HepG2 (cell line): ENCODE data around the gene SPINK8. TPM values are rescaled to one million over a fixed set of nuclear protein-coding genes. Genes with fewer than 3 reads are reported as not detected.

ENCODE experiments used
- ATAC-seq: fragments of 200-7000 bp; cut with Tn5 transposase; 3 replicates; pipeline ENCODE4 v1.9.1; 2020; ENCODE audit warnings: mild to moderate bottlenecking, moderate library complexity
- BruUV-seq: library from RNA; stranded (reverse); fragments of 400-500 nt; replicated peaks from 2 replicates; lab custom pipeline; 2021; lab: Mats Ljungman, UMichigan
- CTCF ChIA-PET: fragments of 300-600 bp; formaldehyde crosslinking; extraction: SDS; loops from one replicate; lab custom pipeline; 2021; ENCODE audit warnings: low total read pairs, inconsistent platforms, low intra/inter-chr PET ratio; lab: Yijun Ruan, JAX
- POLR2A ChIA-PET: fragments of 350-600 bp; sonication (Branson Sonifier 250); formaldehyde crosslinking; loops from one replicate; lab custom pipeline; 2020; ENCODE audit warnings: antibody characterized with exemption, inconsistent platforms; lab: Yijun Ruan, JAX
- DNase-seq: peaks from one replicate; pipeline ENCODE4 v3.0.0-alpha.2; 2015; ENCODE audit warnings: low spot score
- FAIRE-seq: peaks from 3 replicates; lab custom pipeline; 2011; peaks lifted over from hg19 to GRCh38; lab: Jason Lieb, UNC
- H2AFZ ChIP-seq: one replicate; pipeline ENCODE4 v1.6.1; 2011; ENCODE audit warnings: low read length, inconsistent platforms
- H3K27ac ChIP-seq: fragments of 300-600 bp; 3 replicates; pipeline ENCODE4 v1.8.0; 2011; ENCODE audit warnings: mixed run types, mild to moderate bottlenecking, mixed read lengths, low read length, inconsistent platforms; ENCODE audit not compliant: insufficient read depth; ENCODE audit errors: extremely low read length
- H3K27me3 ChIP-seq, 2 experiments: fragments of 200-600 bp in 1 of 2; 2 replicates in 1 of 2; 3 replicates in 1 of 2; pipeline versions ENCODE4 v1.6.0 to v1.8.0; 2011; ENCODE audit warnings: low read length in 2 of 2, mild to moderate bottlenecking in 2 of 2, moderate library complexity in 2 of 2, inconsistent platforms in 1 of 2; ENCODE audit not compliant: insufficient read depth in 2 of 2, control insufficient read depth in 1 of 2
- H3K36me3 ChIP-seq, 2 experiments: fragments of 200-600 bp in 1 of 2; replicated peaks in 1 of 2; 2 replicates in 1 of 2; 3 replicates in 1 of 2; pipeline versions ENCODE4 v1.5.1 to v1.8.0; 2011; ENCODE audit warnings: low read length in 2 of 2, inconsistent platforms in 1 of 2; ENCODE audit not compliant: insufficient read depth in 2 of 2, control insufficient read depth in 1 of 2
- H3K4me1 ChIP-seq: 2 replicates; pipeline ENCODE4 v1.5.1; 2012; ENCODE audit warnings: low read length, inconsistent platforms; ENCODE audit not compliant: insufficient read depth
- H3K4me2 ChIP-seq: 2 replicates; pipeline ENCODE4 v1.6.0; 2011; ENCODE audit warnings: low read depth, low read length, inconsistent platforms
- H3K4me3 ChIP-seq, 3 experiments: fragments of 200-600 bp in 1 of 3; sonication (generic), shearing (Covaris generic) in 1 of 3; replicated peaks in 1 of 3; 2 replicates each; pipeline ENCODE4 v1.5.1; 2011 to 2016; ENCODE audit warnings: low read length in 3 of 3, inconsistent platforms in 2 of 3, low read depth in 2 of 3, mild to moderate bottlenecking in 2 of 3, control low read depth in 1 of 3, mixed read lengths in 1 of 3; ENCODE audit not compliant: insufficient read depth in 1 of 3
- H3K79me2 ChIP-seq: one replicate; pipeline ENCODE4 v1.6.1; 2011; ENCODE audit warnings: low read length, inconsistent platforms; ENCODE audit not compliant: insufficient read depth
- H3K9ac ChIP-seq: 2 replicates; pipeline ENCODE4 v1.6.0; 2011; ENCODE audit warnings: mild to moderate bottlenecking, low read depth, low read length, inconsistent platforms; ENCODE audit not compliant: insufficient read depth
- H3K9me3 ChIP-seq: 2 replicates; pipeline ENCODE4 v1.5.1; 2012; ENCODE audit warnings: mild to moderate bottlenecking, low read length
- H4K20me1 ChIP-seq: 2 replicates; pipeline ENCODE4 v1.6.0; 2011; ENCODE audit warnings: inconsistent platforms, mild to moderate bottlenecking, low read length, moderate library complexity; ENCODE audit not compliant: insufficient read depth
- CREB1 ChIP-seq, 2 experiments: fragments of 450-650 bp in 1 of 2; IDR thresholded peaks; 2 replicates each; pipeline ENCODE4 v1.6.1; 2016 to 2017; ENCODE audit warnings: control low read depth in 1 of 2, mild to moderate bottlenecking in 1 of 2, missing compliant biosample characterization in 1 of 2, missing genetic modification characterization in 1 of 2
- ELF4 ChIP-seq: sonication (generic); formaldehyde crosslinking; IDR thresholded peaks from 2 replicates; pipeline ENCODE4 v1.5.0; 2020; ENCODE audit warnings: missing genetic modification reagents, mild to moderate bottlenecking, moderate library complexity, borderline replicate concordance
- GABPA ChIP-seq, 2 experiments: IDR thresholded peaks; 2 replicates each; pipeline ENCODE4 v1.6.1; 2011 to 2016; ENCODE audit warnings: low read depth in 2 of 2, low read length in 1 of 2, missing biosample characterization in 1 of 2, missing genetic modification characterization in 1 of 2
- RARG ChIP-seq: sonication (generic); formaldehyde crosslinking; IDR thresholded peaks from 2 replicates; pipeline ENCODE4 v1.4.0; 2020; ENCODE audit warnings: low read depth, mild to moderate bottlenecking, missing genetic modification reagents
- RELA ChIP-seq: sonication (generic); formaldehyde crosslinking; IDR thresholded peaks from 2 replicates; pipeline ENCODE4 v1.4.0; 2020; ENCODE audit warnings: missing genetic modification reagents
- WGBS: methylation state at CpG from one replicate; pipeline ENCODE4 v1.1.6; 2017; ENCODE audit warnings: low lambda C conversion rate; 5-methylcytosine and 5-hydroxymethylcytosine counted together
- in situ Hi-C: cut with HindIII; loops from 2 replicates; pipeline ENCODE4 v1.10.0; 2017; ENCODE audit warnings: low pct_unique_long_range_greater_than_20kb; ENCODE audit not compliant: extremely low pct_ligation_motif_present
- intact Hi-C: fragments of 100-400 bp; cut with micrococcal nuclease; formaldehyde crosslinking; loops from one replicate; pipeline ENCODE4 v1.10.0; 2022; ENCODE audit not compliant: unreplicated experiment
- polyA plus RNA-seq, 8 experiments: library from polyadenylated mRNA; depleted of rRNA in 3 of 8; stranded (reverse) in 7 of 8; unstranded in 1 of 8; fragments of >200 nt; fragmentation: Illumina TruSeq in 4 of 8; extraction: Trizol in 4 of 8; gene quantifications; 2 replicates each; pipeline versions ENCODE4 v1.2.1 to v1.2.3, GENCODE V29; 2011 to 2016; ENCODE audit warnings: low read depth in 4 of 8, missing spikeins in 1 of 8, mixed read lengths in 1 of 8; ENCODE audit not compliant: insufficient read depth in 1 of 8
- total RNA-seq, 5 experiments: library from RNA; depleted of rRNA; stranded (reverse); fragments of >200 nt; fragmentation: Illumina TruSeq; extraction: Trizol; gene quantifications; 2 replicates each; pipeline ENCODE4 v1.2.3, GENCODE V29; 2016; ENCODE audit warnings: low read depth in 1 of 5
- TF ChIP-seq, protein P1 (sequence below): sonication (generic); formaldehyde crosslinking; IDR thresholded peaks from 2 replicates; pipeline ENCODE4 v1.4.0; 2020; ENCODE audit warnings: mild to moderate bottlenecking, missing genetic modification reagents
- TF ChIP-seq, protein P2 (sequence below): sonication (generic); formaldehyde crosslinking; IDR thresholded peaks from 2 replicates; pipeline ENCODE4 v1.5.1; 2020; ENCODE audit warnings: missing genetic modification reagents, mild to moderate bottlenecking, borderline replicate concordance
- TF ChIP-seq, protein P3 (sequence below): sonication (generic); formaldehyde crosslinking; IDR thresholded peaks from 2 replicates; pipeline ENCODE4 v1.5.0; 2020; ENCODE audit warnings: mild to moderate bottlenecking, missing genetic modification reagents, borderline replicate concordance

SPINK8 gene
- total and polyA plus RNA-seq, 2 of the 13 experiments (the other 11 are each of a cell fraction or from before 2014, with no cell fraction given), result not detected

DNA sequence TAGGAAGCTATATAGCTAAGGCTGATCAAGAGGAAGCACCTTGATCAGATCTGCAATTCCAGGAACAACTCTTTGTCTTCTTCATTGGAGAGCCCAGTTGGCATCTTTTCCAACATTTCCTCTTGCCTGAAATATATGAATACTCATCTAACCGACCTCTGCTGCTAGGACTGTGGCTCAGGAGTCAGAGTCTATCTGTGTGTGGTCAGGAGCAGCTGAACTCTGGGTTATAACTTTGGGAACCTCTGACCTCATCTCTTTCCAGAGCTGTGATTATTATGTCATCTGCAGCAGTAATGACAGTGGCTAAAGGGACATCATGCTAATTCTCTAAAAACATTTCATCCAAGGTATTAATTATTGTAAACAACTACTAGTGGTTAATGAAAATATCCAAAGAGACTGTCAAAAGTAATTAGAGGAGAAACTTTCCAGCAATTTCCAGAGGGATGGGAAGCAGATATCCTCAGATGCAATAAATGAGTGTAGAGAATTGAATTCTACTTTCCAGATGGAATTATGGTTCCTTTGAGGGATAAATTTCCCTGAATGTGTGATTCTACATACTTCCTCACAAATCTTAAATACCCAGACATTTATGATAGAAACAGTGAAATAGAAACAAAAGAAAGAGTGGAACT is 11.5 kb upstream of the SPINK8 start:
- H3K9me3 ChIP-seq, result no peaks in the 10 kb centered on the region
- H3K9ac ChIP-seq, result no peak overlapping the region
- CTCF ChIA-PET, result no interaction called here
- H3K27ac ChIP-seq, result no peak overlapping the region
- no TSS peak for BruUV-seq
- H3K4me3 ChIP-seq, result no peak overlapping the region
- no peaks in the 10 kb centered on the region for H3K4me1 ChIP-seq
- no peaks in the 10 kb centered on the region for H3K36me3 ChIP-seq
- no peak overlapping the region for H2AFZ ChIP-seq
- no peak for FAIRE-seq
- no peaks in the 10 kb centered on the region for H4K20me1 ChIP-seq
- no peak overlapping the region for H3K4me2 ChIP-seq
- ATAC-seq, result no peak
- POLR2A ChIA-PET, result no interaction called here
- no peak for DNase-seq
- in situ Hi-C loops, result no loop called here
- H3K27me3 ChIP-seq, result peaks cover 0 to 7% of the 10 kb centered on the region in 2 experiments; a peak in 1 of 5 replicates
- WGBS, result 0% methylated on average over 1 of the region's 1 CpG
- 0 out of 2 replicates have a peak, but pooled peaks have one; percentile 7 for TF ChIP-seq CREB1 (IDR thresholded peaks at IDR 0.05)
- no peak for TF ChIP-seq CREB1 (CRISPR knock-in tag; IDR thresholded peaks at IDR 0.05)
- no peak for TF ChIP-seq ELF4 (CRISPR knock-in tag)
- no peak for TF ChIP-seq RARG
- no peak for TF ChIP-seq RELA (CRISPR knock-in tag)
- TF ChIP-seq, protein P1, sequence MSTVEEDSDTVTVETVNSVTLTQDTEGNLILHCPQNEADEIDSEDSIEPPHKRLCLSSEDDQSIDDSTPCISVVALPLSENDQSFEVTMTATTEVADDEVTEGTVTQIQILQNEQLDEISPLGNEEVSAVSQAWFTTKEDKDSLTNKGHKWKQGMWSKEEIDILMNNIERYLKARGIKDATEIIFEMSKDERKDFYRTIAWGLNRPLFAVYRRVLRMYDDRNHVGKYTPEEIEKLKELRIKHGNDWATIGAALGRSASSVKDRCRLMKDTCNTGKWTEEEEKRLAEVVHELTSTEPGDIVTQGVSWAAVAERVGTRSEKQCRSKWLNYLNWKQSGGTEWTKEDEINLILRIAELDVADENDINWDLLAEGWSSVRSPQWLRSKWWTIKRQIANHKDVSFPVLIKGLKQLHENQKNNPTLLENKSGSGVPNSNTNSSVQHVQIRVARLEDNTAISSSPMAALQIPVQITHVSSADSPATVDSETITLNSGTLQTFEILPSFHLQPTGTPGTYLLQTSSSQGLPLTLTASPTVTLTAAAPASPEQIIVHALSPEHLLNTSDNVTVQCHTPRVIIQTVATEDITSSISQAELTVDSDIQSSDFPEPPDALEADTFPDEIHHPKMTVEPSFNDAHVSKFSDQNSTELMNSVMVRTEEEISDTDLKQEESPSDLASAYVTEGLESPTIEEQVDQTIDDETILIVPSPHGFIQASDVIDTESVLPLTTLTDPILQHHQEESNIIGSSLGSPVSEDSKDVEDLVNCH (CRISPR knock-in tag), result no peak
- H3K79me2 ChIP-seq, result no peaks in the 10 kb centered on the region
- intact Hi-C loops, result no loop called here

DNA sequence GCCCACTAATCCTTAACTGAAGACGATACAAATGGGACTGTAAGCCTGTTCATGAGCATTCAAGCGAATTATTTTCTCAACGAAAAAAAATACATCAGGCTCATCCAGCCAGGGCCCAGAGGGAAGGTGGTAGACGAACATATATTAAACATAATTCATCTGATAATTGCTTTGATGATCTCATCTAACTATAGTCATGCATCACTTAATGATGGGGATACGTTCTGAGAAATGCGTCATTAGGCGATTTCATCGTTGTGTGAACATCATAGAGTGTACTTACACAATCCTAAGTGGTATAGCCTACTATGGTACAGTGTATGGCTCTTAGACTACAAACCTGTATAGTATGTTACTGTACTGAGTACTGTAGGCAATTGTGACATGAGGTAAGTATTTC is 10.0 kb upstream of the SPINK8 start:
- in situ Hi-C loops, result no loop called here
- Histone ChIP-seq H3K4me3 (no peak overlapping the region), H3K9me3 (no peaks in the 10 kb centered on the region), H2AFZ (no peak overlapping the region), H3K79me2 (no peaks in the 10 kb centered on the region), H3K36me3 (no peaks in the 10 kb centered on the region), H3K4me2 (no peak overlapping the region), H3K9ac (no peak overlapping the region), H3K27ac (no peak overlapping the region), H3K27me3 (no peaks in the 10 kb centered on the region; a peak in 1 of 5 replicates), H3K4me1 (no peaks in the 10 kb centered on the region), H4K20me1 (no peaks in the 10 kb centered on the region)
- ChIA-PET CTCF (no interaction called here), POLR2A (no interaction called here)
- no peak for ATAC-seq
- intact Hi-C loops, result no loop called here
- no TSS peak for BruUV-seq
- FAIRE-seq, result no peak
- no peak for DNase-seq
- WGBS, result 35% methylated on average over 8 of the region's 8 CpGs
- TF ChIP-seq, protein P2, sequence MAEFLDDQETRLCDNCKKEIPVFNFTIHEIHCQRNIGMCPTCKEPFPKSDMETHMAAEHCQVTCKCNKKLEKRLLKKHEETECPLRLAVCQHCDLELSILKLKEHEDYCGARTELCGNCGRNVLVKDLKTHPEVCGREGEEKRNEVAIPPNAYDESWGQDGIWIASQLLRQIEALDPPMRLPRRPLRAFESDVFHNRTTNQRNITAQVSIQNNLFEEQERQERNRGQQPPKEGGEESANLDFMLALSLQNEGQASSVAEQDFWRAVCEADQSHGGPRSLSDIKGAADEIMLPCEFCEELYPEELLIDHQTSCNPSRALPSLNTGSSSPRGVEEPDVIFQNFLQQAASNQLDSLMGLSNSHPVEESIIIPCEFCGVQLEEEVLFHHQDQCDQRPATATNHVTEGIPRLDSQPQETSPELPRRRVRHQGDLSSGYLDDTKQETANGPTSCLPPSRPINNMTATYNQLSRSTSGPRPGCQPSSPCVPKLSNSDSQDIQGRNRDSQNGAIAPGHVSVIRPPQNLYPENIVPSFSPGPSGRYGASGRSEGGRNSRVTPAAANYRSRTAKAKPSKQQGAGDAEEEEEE (CRISPR knock-in tag), result no peak
- TF ChIP-seq, protein P3, sequence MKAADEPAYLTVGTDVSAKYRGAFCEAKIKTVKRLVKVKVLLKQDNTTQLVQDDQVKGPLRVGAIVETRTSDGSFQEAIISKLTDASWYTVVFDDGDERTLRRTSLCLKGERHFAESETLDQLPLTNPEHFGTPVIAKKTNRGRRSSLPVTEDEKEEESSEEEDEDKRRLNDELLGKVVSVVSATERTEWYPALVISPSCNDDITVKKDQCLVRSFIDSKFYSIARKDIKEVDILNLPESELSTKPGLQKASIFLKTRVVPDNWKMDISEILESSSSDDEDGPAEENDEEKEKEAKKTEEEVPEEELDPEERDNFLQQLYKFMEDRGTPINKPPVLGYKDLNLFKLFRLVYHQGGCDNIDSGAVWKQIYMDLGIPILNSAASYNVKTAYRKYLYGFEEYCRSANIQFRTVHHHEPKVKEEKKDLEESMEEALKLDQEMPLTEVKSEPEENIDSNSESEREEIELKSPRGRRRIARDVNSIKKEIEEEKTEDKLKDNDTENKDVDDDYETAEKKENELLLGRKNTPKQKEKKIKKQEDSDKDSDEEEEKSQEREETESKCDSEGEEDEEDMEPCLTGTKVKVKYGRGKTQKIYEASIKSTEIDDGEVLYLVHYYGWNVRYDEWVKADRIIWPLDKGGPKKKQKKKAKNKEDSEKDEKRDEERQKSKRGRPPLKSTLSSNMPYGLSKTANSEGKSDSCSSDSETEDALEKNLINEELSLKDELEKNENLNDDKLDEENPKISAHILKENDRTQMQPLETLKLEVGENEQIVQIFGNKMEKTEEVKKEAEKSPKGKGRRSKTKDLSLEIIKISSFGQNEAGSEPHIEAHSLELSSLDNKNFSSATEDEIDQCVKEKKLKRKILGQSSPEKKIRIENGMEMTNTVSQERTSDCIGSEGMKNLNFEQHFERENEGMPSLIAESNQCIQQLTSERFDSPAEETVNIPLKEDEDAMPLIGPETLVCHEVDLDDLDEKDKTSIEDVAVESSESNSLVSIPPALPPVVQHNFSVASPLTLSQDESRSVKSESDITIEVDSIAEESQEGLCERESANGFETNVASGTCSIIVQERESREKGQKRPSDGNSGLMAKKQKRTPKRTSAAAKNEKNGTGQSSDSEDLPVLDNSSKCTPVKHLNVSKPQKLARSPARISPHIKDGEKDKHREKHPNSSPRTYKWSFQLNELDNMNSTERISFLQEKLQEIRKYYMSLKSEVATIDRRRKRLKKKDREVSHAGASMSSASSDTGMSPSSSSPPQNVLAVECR (CRISPR knock-in tag), result no peak
- TF ChIP-seq GABPA (IDR thresholded peaks at IDR 0.05; ENCODE audit: low read depth, low read length) (no peak), GABPA (CRISPR knock-in tag; IDR thresholded peaks at IDR 0.05; ENCODE audit: low read depth) (no peak)
